NCI-H128 (cell line): ENCODE data around the gene CDH13.

Experiments used
- DNase-seq: peaks from one replicate; lab custom pipeline; 2025; ENCODE audit not compliant: unreplicated experiment; lab: John Stamatoyannopoulos, UW

CDH13 gene

GRCh38 chr16:83586461-83587200, 959.9 kb downstream of the CDH13 start:
- DNase-seq: no peak

GRCh38 chr16:83587201-83587600, 960.4 kb downstream of the CDH13 start:
- DNase-seq: no peak

GRCh38 chr16:83588070-83588469, 961.3 kb downstream of the CDH13 start:
- no peak for DNase-seq

- DNase-seq: no peak
Measured at GRCh38 chr16:83589576-83589975, 962.8 kb downstream of the CDH13 start.

GRCh38 chr16:83592778-83593177, 966.0 kb downstream of the CDH13 start:
- DNase-seq: no peak

- no peak for DNase-seq
Measured at GRCh38 chr16:83599789-83600462, 973.2 kb downstream of the CDH13 start.

GRCh38 chr16:83602761-83603722, 976.3 kb downstream of the CDH13 start:
- no peak for DNase-seq

GRCh38 chr16:83603723-83604570, 977.2 kb downstream of the CDH13 start:
- DNase-seq: no peak

- no peak for DNase-seq
Measured at GRCh38 chr16:83606486-83607030, 979.8 kb downstream of the CDH13 start.

- DNase-seq: no peak
Measured at GRCh38 chr16:83609178-83609577, 982.4 kb downstream of the CDH13 start.

- no peak for DNase-seq
Measured at GRCh38 chr16:83615141-83615952, 988.6 kb downstream of the CDH13 start.

GRCh38 chr16:83615953-83616350, 989.2 kb downstream of the CDH13 start:
- no peak for DNase-seq

GRCh38 chr16:83619381-83620150, 992.8 kb downstream of the CDH13 start:
- DNase-seq: no peak

- no peak for DNase-seq
Measured at GRCh38 chr16:83622010-83622409, 995.2 kb downstream of the CDH13 start.

GRCh38 chr16:83623091-83623730, 996.4 kb downstream of the CDH13 start:
- DNase-seq: no peak

GRCh38 chr16:83623892-83624291, 997.1 kb downstream of the CDH13 start:
- DNase-seq: no peak

- DNase-seq: no peak
Measured at GRCh38 chr16:83624429-83625120, 997.8 kb downstream of the CDH13 start.

- DNase-seq: no peak
Measured at GRCh38 chr16:83626204-83626603, 999.4 kb downstream of the CDH13 start.
